ENCODE results near the gene LY9. TPM values are rescaled to one million over a fixed set of nuclear protein-coding genes. Genes with fewer than 3 reads are reported as not detected.

LY9 gene
- total RNA-seq, 1 experiment from 2014 or later, result not detected

DNA sequence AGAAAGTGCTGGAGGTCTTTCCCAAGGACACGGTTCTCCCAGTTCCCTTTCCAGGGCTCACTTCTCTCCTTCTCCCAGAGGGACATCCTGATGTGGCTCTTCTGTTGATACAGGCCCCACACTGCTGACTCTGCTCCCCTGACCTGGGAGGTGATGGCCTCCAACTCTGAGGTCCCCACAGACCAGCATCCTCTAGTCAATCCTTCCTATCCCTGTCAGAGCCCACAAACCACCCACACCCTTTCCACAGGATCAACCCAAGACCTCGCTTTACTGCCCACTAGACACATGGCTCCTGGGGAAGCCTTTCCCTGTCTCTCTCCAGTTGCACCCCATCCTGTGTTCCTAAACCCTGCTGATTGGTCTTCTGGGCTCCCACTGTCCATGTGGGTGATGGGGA, 45.4 kb upstream of the LY9 start:
- no TSS peak for BruUV-seq (replicated peaks)
- Histone ChIP-seq H3K4me3 (ENCODE audit: low read depth, low read length, poor library complexity, severe bottlenecking) (no peak overlapping the region), H3K27ac (ENCODE audit: low read depth, low read length, poor library complexity, severe bottlenecking) (no peak overlapping the region), H3K36me3 (ENCODE audit: insufficient read depth, low read length, poor library complexity, severe bottlenecking) (no peaks in the 10 kb centered on the region), H3K27me3 (replicated peaks; ENCODE audit: insufficient read depth, low read depth, low read length, poor library complexity) (peaks cover 36% of the 10 kb centered on the region), H3K9me3 (ENCODE audit: low read depth, low read length, poor library complexity, severe bottlenecking) (no peaks in the 10 kb centered on the region), H3K4me1 (ENCODE audit: insufficient read depth, low read length, poor library complexity, severe bottlenecking) (no peaks in the 10 kb centered on the region)
- TF ChIP-seq, protein P1, sequence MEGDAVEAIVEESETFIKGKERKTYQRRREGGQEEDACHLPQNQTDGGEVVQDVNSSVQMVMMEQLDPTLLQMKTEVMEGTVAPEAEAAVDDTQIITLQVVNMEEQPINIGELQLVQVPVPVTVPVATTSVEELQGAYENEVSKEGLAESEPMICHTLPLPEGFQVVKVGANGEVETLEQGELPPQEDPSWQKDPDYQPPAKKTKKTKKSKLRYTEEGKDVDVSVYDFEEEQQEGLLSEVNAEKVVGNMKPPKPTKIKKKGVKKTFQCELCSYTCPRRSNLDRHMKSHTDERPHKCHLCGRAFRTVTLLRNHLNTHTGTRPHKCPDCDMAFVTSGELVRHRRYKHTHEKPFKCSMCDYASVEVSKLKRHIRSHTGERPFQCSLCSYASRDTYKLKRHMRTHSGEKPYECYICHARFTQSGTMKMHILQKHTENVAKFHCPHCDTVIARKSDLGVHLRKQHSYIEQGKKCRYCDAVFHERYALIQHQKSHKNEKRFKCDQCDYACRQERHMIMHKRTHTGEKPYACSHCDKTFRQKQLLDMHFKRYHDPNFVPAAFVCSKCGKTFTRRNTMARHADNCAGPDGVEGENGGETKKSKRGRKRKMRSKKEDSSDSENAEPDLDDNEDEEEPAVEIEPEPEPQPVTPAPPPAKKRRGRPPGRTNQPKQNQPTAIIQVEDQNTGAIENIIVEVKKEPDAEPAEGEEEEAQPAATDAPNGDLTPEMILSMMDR (conservative IDR thresholded peaks at IDR 0.05; ENCODE audit: low read depth, low read length), result no peak
- TF ChIP-seq EZH2 (IDR thresholded peaks at IDR 0.05; ENCODE audit: borderline replicate concordance, low read depth, low read length, poor library complexity, severe bottlenecking), result no peak
- POLR2A ChIA-PET (ENCODE audit: low non-redundant PET), result interaction anchor here (0.6 kb wide), 2 partner anchors 27 to 224 kb away, joined by 3 to 4 read pairs; no protein-coding TSS in a partner anchor
- intact Hi-C loops (cut with micrococcal nuclease; ENCODE audit: unreplicated experiment), result no loop called here
- no peak for DNase-seq (ENCODE audit: low spot score)
- CTCF ChIA-PET, result no interaction called here

DNA sequence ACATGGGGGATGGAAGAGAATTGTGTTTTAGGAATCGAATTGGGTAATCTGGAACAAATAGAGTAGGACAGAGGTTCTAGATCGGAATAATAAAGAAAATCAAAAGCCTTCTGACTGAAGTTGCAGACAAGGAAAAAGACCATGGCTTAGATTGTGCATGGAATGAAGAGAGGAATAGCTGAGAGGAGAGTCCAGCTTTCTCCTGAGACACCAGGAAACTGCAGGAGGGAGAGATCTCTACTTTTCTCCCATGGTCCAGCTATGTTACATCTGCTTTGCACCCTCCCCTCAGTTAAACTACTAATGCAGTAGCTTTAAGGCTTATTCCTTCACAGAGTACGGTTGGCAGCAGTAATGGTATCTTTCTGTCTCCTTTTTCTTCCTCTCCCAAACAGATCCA, 43.6 kb upstream of the LY9 start:
- ChIA-PET CTCF (interaction anchor here (0.7 kb wide), 1 partner anchor 53 kb away, joined by 5 read pairs; no protein-coding TSS in a partner anchor), POLR2A (ENCODE audit: low non-redundant PET) (no interaction called here)
- no peaks in the 10 kb centered on the region for H3K36me3 ChIP-seq (ENCODE audit: insufficient read depth, low read length, poor library complexity, severe bottlenecking)
- TF ChIP-seq, protein P1 (conservative IDR thresholded peaks at IDR 0.05; ENCODE audit: low read depth, low read length), result no peak
- no peak for TF ChIP-seq EZH2 (IDR thresholded peaks at IDR 0.05; ENCODE audit: borderline replicate concordance, low read depth, low read length, poor library complexity, severe bottlenecking)
- no peaks in the 10 kb centered on the region for H3K9me3 ChIP-seq (ENCODE audit: low read depth, low read length, poor library complexity, severe bottlenecking)
- H3K4me3 ChIP-seq (ENCODE audit: low read depth, low read length, poor library complexity, severe bottlenecking), result no peak overlapping the region
- BruUV-seq (replicated peaks), result no TSS peak
- intact Hi-C loops (cut with micrococcal nuclease; ENCODE audit: unreplicated experiment), result no loop called here
- no peak overlapping the region for H3K27ac ChIP-seq (ENCODE audit: low read depth, low read length, poor library complexity, severe bottlenecking)
- DNase-seq (ENCODE audit: low spot score), result no peak
- peaks cover 36% of the 10 kb centered on the region for H3K27me3 ChIP-seq (replicated peaks; ENCODE audit: insufficient read depth, low read depth, low read length, poor library complexity)
- H3K4me1 ChIP-seq (ENCODE audit: insufficient read depth, low read length, poor library complexity, severe bottlenecking), result no peaks in the 10 kb centered on the region

DNA sequence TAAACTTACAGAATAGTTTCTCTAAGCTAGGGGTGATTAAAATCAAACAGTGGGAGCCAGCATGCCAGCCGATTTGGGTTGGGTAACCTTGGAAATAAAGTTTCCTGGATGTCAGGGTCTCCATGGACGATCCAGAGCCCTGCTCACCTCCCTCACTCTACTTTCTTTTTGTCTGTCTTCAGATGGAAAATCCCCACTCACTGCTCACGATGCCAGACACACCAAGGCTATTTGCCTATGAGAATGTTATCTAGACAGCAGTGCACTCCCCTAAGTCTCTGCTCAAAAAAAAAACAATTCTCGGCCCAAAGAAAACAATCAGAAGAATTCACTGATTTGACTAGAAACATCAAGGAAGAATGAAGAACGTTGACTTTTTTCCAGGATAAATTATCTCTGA, 43.0 kb upstream of the LY9 start:
- BruUV-seq (replicated peaks), result no TSS peak
- Histone ChIP-seq H3K4me1 (ENCODE audit: insufficient read depth, low read length, poor library complexity, severe bottlenecking) (no peaks in the 10 kb centered on the region), H3K4me3 (ENCODE audit: low read depth, low read length, poor library complexity, severe bottlenecking) (no peak overlapping the region), H3K9me3 (ENCODE audit: low read depth, low read length, poor library complexity, severe bottlenecking) (no peaks in the 10 kb centered on the region), H3K27me3 (replicated peaks; ENCODE audit: insufficient read depth, low read depth, low read length, poor library complexity) (peaks cover 36% of the 10 kb centered on the region), H3K36me3 (ENCODE audit: insufficient read depth, low read length, poor library complexity, severe bottlenecking) (no peaks in the 10 kb centered on the region), H3K27ac (ENCODE audit: low read depth, low read length, poor library complexity, severe bottlenecking) (no peak overlapping the region)
- no peak for DNase-seq (ENCODE audit: low spot score)
- ChIA-PET POLR2A (ENCODE audit: low non-redundant PET) (no interaction called here), CTCF (no interaction called here)
- TF ChIP-seq EZH2 (IDR thresholded peaks at IDR 0.05; ENCODE audit: borderline replicate concordance, low read depth, low read length, poor library complexity, severe bottlenecking), result no peak
- TF ChIP-seq, protein P1 (conservative IDR thresholded peaks at IDR 0.05; ENCODE audit: low read depth, low read length), result no peak
- intact Hi-C loops (cut with micrococcal nuclease; ENCODE audit: unreplicated experiment), result no loop called here
